ENCODE results near the gene FAM25A. TPM values are rescaled to one million over a fixed set of nuclear protein-coding genes. Genes with fewer than 3 reads are reported as not detected.
"Not testable (repeated sequence)": the region's sequence is repeated elsewhere in the genome, so short reads cannot be mapped to it uniquely, and the experiment has no call there.

The FAM25A gene
- not detected for total RNA-seq

GRCh38 chr10:87020056-87020455 lies at the start of gene FAM25A:
FAM25A (plus strand) TSS chr10:87020294; CDS start chr10:87020325, 31 bp downstream.
- DNase-seq; in situ Hi-C loops (cut with MboI; ENCODE audit: low pct_ligation_motif_present in 1 of 4, low pct_unique_long_range_greater_than_20kb in 1 of 4, low sequenced_read_pairs in 3 of 4); H3K27ac ChIP-seq; H3K36me3 ChIP-seq; H3K9me3 ChIP-seq; intact Hi-C loops (cut with DNase I; ENCODE audit: low total_unique reads); H3K4me1 ChIP-seq; H3K27me3 ChIP-seq; H3K4me3 ChIP-seq: not testable (repeated sequence)
- WGBS, 2 donors (ENCODE audit: low coverage in 1 of 2): 100% methylated on average over 4 of the region's 9 CpGs; no CpG with 5 or more reads in 1 of the 2 donors

- intact Hi-C loops (cut with DNase I; ENCODE audit: low total_unique reads) (no loop called here), in situ Hi-C loops (cut with MboI; ENCODE audit: low pct_ligation_motif_present in 1 of 4, low pct_unique_long_range_greater_than_20kb in 1 of 4, low sequenced_read_pairs in 3 of 4) (no loop called here)
- Histone ChIP-seq H3K27ac (peak overlapping the region; percentile 88 to 95 (median 91)), H3K9me3 (no peaks in the 10 kb centered on the region), H3K27me3 (no peaks in the 10 kb centered on the region), H3K4me3 (peak overlapping the region; percentile 38 to 59 (median 53)), H3K4me1 (peaks cover 25 to 63% (median 55%) of the 10 kb centered on the region in 4 donors), H3K36me3 (no peaks in the 10 kb centered on the region)
- TF ChIP-seq POLR2A (IDR thresholded peaks at IDR 0.05) (peak; percentile 93), CTCF (IDR thresholded peaks at IDR 0.05) (no peak)
- no peak for DNase-seq
- WGBS, 2 donors (ENCODE audit: low coverage in 1 of 2): 0% methylated on average over 3 of the region's 20 CpGs; no CpG with 5 or more reads in 1 of the 2 donors
Observed at GRCh38 chr10:86970982-86971231, 49.2 kb upstream of the FAM25A start.

- TF ChIP-seq POLR2AphosphoS5 (IDR thresholded peaks at IDR 0.05): peak; percentile 93 to 97 (median 95)
- peak; percentile 94 for TF ChIP-seq EP300 (IDR thresholded peaks at IDR 0.05; ENCODE audit: low read depth)
- TF ChIP-seq CTCF (IDR thresholded peaks at IDR 0.05): peak in 3 of 5 experiments; percentile 12 to 66 (median 12)
- peak; percentile 25 for TF ChIP-seq POLR2A (IDR thresholded peaks at IDR 0.05)
- in situ Hi-C loops (cut with MboI; ENCODE audit: low pct_ligation_motif_present in 1 of 4, low pct_unique_long_range_greater_than_20kb in 1 of 4, low sequenced_read_pairs in 3 of 4): no loop called here
Observed at GRCh38 chr10:86971232-86971991, 48.7 kb upstream of the FAM25A start.

GRCh38 chr10:86972613-86973380 lies 47.3 kb upstream of the FAM25A start:
- in situ Hi-C loops (cut with MboI; ENCODE audit: low pct_ligation_motif_present in 1 of 4, low pct_unique_long_range_greater_than_20kb in 1 of 4, low sequenced_read_pairs in 3 of 4): no loop called here
- WGBS, 2 donors (ENCODE audit: low coverage in 1 of 2): 95% methylated on average over 4 to 11 of the region's 11 CpGs
- Histone ChIP-seq H3K27me3 (no peaks in the 10 kb centered on the region), H3K9me3 (no peaks in the 10 kb centered on the region), H3K4me1 (peaks cover 13 to 49% (median 39%) of the 10 kb centered on the region in 4 donors), H3K36me3 (no peaks in the 10 kb centered on the region), H3K4me3 (no peak overlapping the region), H3K27ac (peak overlapping the region; percentile 88 to 95 (median 91))
- no peak for DNase-seq
- intact Hi-C loops (cut with DNase I; ENCODE audit: low total_unique reads): no loop called here
- TF ChIP-seq POLR2AphosphoS5 (IDR thresholded peaks at IDR 0.05) (no peak), EP300 (IDR thresholded peaks at IDR 0.05; ENCODE audit: low read depth) (no peak), CTCF (IDR thresholded peaks at IDR 0.05) (no peak), POLR2A (IDR thresholded peaks at IDR 0.05) (no peak)

More at GRCh38 chr10:86971232-86971991, 48.7 kb upstream of the FAM25A start:
- DNase-seq: peak; percentile 94
- peak overlapping the region; percentile 38 to 59 (median 53) for H3K4me3 ChIP-seq
- H3K36me3 ChIP-seq: no peaks in the 10 kb centered on the region
- H3K27me3 ChIP-seq: no peaks in the 10 kb centered on the region
- H3K9me3 ChIP-seq: no peaks in the 10 kb centered on the region
- intact Hi-C loops (cut with DNase I; ENCODE audit: low total_unique reads): no loop called here
- peaks cover 21 to 63% (median 51%) of the 10 kb centered on the region in 4 donors for H3K4me1 ChIP-seq
- 9% methylated on average over 63 of the region's 66 CpGs; no CpG with 5 or more reads in 1 of the 2 donors for WGBS, 2 donors (ENCODE audit: low coverage in 1 of 2)
- peak overlapping the region; percentile 88 to 95 (median 91) for H3K27ac ChIP-seq

Measured in transverse colon (tissue), 4 donors.